Transverse colon (tissue), 4 donors: ENCODE measurements around the gene KDM1B. TPM values are rescaled to one million over a fixed set of nuclear protein-coding genes. Genes with fewer than 3 reads are reported as not detected.

Source experiments
- DNase-seq: peaks from one replicate; pipeline ENCODE4 v3.0.0-alpha.2; 2019
- H3K27ac ChIP-seq, 4 donors: fragments of 200-600 bp; sonication (generic); 2 replicates each; pipeline ENCODE4 v1.5.1; 2016 to 2018; ENCODE audit warnings: inconsistent platforms in 4 of 4
- H3K27me3 ChIP-seq: fragments of 200-600 bp; sonication (generic); 2 replicates; pipeline ENCODE4 v1.5.1; 2017; ENCODE audit warnings: inconsistent platforms
- H3K36me3 ChIP-seq, 4 donors: fragments of 200-600 bp; sonication (generic); 2 replicates each; pipeline ENCODE4 v1.5.1; 2017 to 2019; ENCODE audit warnings: inconsistent platforms in 4 of 4
- H3K4me1 ChIP-seq, 4 donors: fragments of 200-600 bp; sonication (generic); 2 replicates each; pipeline ENCODE4 v1.5.1; 2017 to 2020; ENCODE audit warnings: inconsistent platforms in 4 of 4
- H3K4me3 ChIP-seq, 4 donors: fragments of 200-600 bp; sonication (generic); 1 replicate in 1 of 4; 2 replicates in 3 of 4; pipeline versions ENCODE4 v1.5.1 to v1.6.1; 2017 to 2019; ENCODE audit warnings: inconsistent platforms in 4 of 4
- H3K9me3 ChIP-seq, 2 donors: fragments of 200-600 bp; sonication (generic); 2 replicates each; pipeline ENCODE4 v1.5.1; 2017 to 2019; ENCODE audit warnings: inconsistent platforms in 2 of 2
- EP300 ChIP-seq: sonication (generic); formaldehyde crosslinking; IDR thresholded peaks from one replicate; pipeline ENCODE4 v1.6.1; 2017; ENCODE audit warnings: antibody characterized with exemption, low read depth
- POLR2A ChIP-seq: fragments of 450-650 bp; IDR thresholded peaks from one replicate; pipeline ENCODE4 v1.6.1; 2016; ENCODE audit warnings: antibody characterized with exemption, mild to moderate bottlenecking, moderate library complexity
- POLR2AphosphoS5 ChIP-seq, 3 donors: sonication (generic); formaldehyde crosslinking; IDR thresholded peaks; one replicate each; pipeline ENCODE4 v1.6.1; 2016; ENCODE audit warnings: antibody characterized with exemption in 3 of 3
- WGBS, 2 donors: methylation state at CpG; one replicate each; pipeline ENCODE4 v1.1.5; 2018; ENCODE audit warnings: low coverage in 1 of 2; 5-methylcytosine and 5-hydroxymethylcytosine counted together
- in situ Hi-C, 4 donors: fragments of 200-750 bp; cut with MboI; loops; one replicate each; pipeline versions ENCODE4 v1.15.0 to v1.15.1; 2017; ENCODE audit warnings: low sequenced_read_pairs in 3 of 4, low pct_ligation_motif_present in 1 of 4, low pct_unique_long_range_greater_than_20kb in 1 of 4
- intact Hi-C: fragments of 100-400 bp; cut with DNase I; formaldehyde crosslinking; loops from one replicate; pipeline ENCODE4 v1.15.1; 2023; ENCODE audit warnings: low total_unique reads
- total RNA-seq, 4 donors: library from RNA; depleted of rRNA; stranded (reverse); fragments of >200 nt; gene quantifications; one replicate each; pipeline ENCODE4 v1.1.0, GENCODE V29; 2016
- TF ChIP-seq, protein P1 (sequence below), 5 experiments: fragments of 200-600 bp in 3 of 5; fragments of 450-650 bp in 2 of 5; sonication (generic) in 3 of 5; IDR thresholded peaks; 1 replicate in 2 of 5; 2 replicates in 3 of 5; pipeline ENCODE4 v1.5.1; 2016 to 2017; ENCODE audit warnings: antibody characterized with exemption in 5 of 5, inconsistent platforms in 3 of 5, mild to moderate bottlenecking in 2 of 5, moderate library complexity in 1 of 5

Gene KDM1B
- total RNA-seq, 4 donors from 2014 or later: 18.9 to 70.7 (median 40.0) TPM

DNA sequence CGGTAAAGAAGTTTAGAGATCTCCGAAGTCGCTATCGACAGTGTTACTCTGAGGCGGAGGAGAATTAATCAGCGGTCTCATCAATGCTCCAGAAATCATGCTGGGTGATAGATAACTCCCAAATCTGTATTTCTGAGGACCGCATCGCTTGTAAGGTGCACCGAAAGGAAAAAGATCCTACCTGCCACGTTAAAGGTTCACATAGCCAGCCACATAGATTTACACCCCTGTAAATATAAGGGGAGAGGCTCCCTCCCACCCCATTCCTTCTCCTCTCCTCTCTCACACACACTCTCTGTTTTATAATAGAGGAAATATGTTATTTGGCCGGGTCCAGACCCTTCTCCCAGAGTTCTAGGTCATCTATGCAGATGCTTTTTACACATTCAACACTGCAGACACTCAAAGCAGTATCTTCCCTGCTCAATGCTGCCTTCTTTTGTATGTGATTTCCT, 109.7 kb downstream of the KDM1B start:
- no peaks in the 10 kb centered on the region for H3K27me3 ChIP-seq
- peak overlapping the region; percentile 93 to 100 (median 96) for H3K27ac ChIP-seq
- no peaks in the 10 kb centered on the region for H3K36me3 ChIP-seq
- no peaks in the 10 kb centered on the region for H3K9me3 ChIP-seq
- in situ Hi-C loops (no loop called here), intact Hi-C loops (loop anchor here (10.0 kb wide), 1 partner anchor 110 kb away; the partner anchor contains the start of genes KDM1B and TPMT)
- H3K4me1 ChIP-seq: peaks cover 24 to 35% (median 27%) of the 10 kb centered on the region in 4 donors
- TF ChIP-seq, protein P1, sequence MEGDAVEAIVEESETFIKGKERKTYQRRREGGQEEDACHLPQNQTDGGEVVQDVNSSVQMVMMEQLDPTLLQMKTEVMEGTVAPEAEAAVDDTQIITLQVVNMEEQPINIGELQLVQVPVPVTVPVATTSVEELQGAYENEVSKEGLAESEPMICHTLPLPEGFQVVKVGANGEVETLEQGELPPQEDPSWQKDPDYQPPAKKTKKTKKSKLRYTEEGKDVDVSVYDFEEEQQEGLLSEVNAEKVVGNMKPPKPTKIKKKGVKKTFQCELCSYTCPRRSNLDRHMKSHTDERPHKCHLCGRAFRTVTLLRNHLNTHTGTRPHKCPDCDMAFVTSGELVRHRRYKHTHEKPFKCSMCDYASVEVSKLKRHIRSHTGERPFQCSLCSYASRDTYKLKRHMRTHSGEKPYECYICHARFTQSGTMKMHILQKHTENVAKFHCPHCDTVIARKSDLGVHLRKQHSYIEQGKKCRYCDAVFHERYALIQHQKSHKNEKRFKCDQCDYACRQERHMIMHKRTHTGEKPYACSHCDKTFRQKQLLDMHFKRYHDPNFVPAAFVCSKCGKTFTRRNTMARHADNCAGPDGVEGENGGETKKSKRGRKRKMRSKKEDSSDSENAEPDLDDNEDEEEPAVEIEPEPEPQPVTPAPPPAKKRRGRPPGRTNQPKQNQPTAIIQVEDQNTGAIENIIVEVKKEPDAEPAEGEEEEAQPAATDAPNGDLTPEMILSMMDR (IDR thresholded peaks at IDR 0.05): peak in 1 of 5 experiments; percentile 40
- TF ChIP-seq POLR2A: no peak
- peak overlapping the region; percentile 0 to 99 (median 86) for H3K4me3 ChIP-seq
- no peak for DNase-seq
- 2 to 33% methylated on average over 1 to 11 of the region's 11 CpGs for WGBS, 2 donors

GRCh38 chr6:18265787-18266522, 110.7 kb downstream of the KDM1B start:
- H3K27me3 ChIP-seq: no peaks in the 10 kb centered on the region
- H3K4me3 ChIP-seq: no peak overlapping the region
- no peak for DNase-seq
- no peaks in the 10 kb centered on the region for H3K9me3 ChIP-seq
- intact Hi-C loops (loop anchor here (10.0 kb wide), 1 partner anchor 111 kb away; the partner anchor contains the start of genes KDM1B and TPMT), in situ Hi-C loops (no loop called here)
- H3K27ac ChIP-seq: no peak overlapping the region
- TF ChIP-seq POLR2A: no peak
- H3K4me1 ChIP-seq: peaks cover 18 to 25% (median 23%) of the 10 kb centered on the region in 4 donors
- WGBS, 2 donors: 99% methylated on average over 14 of the region's 14 CpGs; no CpG with 5 or more reads in 1 of the 2 donors
- no peaks in the 10 kb centered on the region for H3K36me3 ChIP-seq

GRCh38 chr6:18266523-18266912, 111.3 kb downstream of the KDM1B start:
- no peak for DNase-seq
- H3K9me3 ChIP-seq: no peaks in the 10 kb centered on the region
- H3K27me3 ChIP-seq: no peaks in the 10 kb centered on the region
- intact Hi-C loops: loop anchor here (10.0 kb wide), 1 partner anchor 112 kb away; the partner anchor contains the start of genes KDM1B and TPMT
- peaks cover 14 to 20% (median 18%) of the 10 kb centered on the region in 4 donors for H3K4me1 ChIP-seq
- no peak overlapping the region for H3K4me3 ChIP-seq
- no peak overlapping the region for H3K27ac ChIP-seq
- WGBS, 2 donors: 87% methylated on average over 11 of the region's 11 CpGs; no CpG with 5 or more reads in 1 of the 2 donors
- TF ChIP-seq, protein P1 (IDR thresholded peaks at IDR 0.05): no peak
- TF ChIP-seq POLR2AphosphoS5 (IDR thresholded peaks at IDR 0.05): no peak
- TF ChIP-seq POLR2A: no peak
- in situ Hi-C loops: no loop called here
- no peaks in the 10 kb centered on the region for H3K36me3 ChIP-seq

GRCh38 chr6:18268066-18268465, 112.8 kb downstream of the KDM1B start:
- intact Hi-C loops: loop anchor here (10.0 kb wide), 1 partner anchor 113 kb away; the partner anchor contains the start of genes KDM1B and TPMT

More at GRCh38 chr6:18268066-18268465, 112.8 kb downstream of the KDM1B start:
- DNase-seq: no peak
- Histone ChIP-seq H3K4me1 (peaks cover 5 to 9% (median 7%) of the 10 kb centered on the region in 4 donors), H3K27ac (no peak overlapping the region), H3K27me3 (no peaks in the 10 kb centered on the region), H3K36me3 (no peaks in the 10 kb centered on the region), H3K4me3 (no peak overlapping the region), H3K9me3 (no peaks in the 10 kb centered on the region)
- 70 to 100% methylated on average over 1 to 4 of the region's 4 CpGs for WGBS, 2 donors
- TF ChIP-seq POLR2A (no peak), POLR2AphosphoS5 (IDR thresholded peaks at IDR 0.05) (no peak), EP300 (no peak)
- TF ChIP-seq, protein P1 (IDR thresholded peaks at IDR 0.05): no peak
- in situ Hi-C loops: no loop called here
